Lower leg skin (tissue), 3 donors: ENCODE data around the gene PPP1R11.

Experiments
- CTCF ChIP-seq, 3 donors: fragments of 450-650 bp; IDR thresholded peaks; one replicate each; pipeline ENCODE4 v1.5.1; 2016; ENCODE audit warnings: antibody characterized with exemption in 3 of 3, mild to moderate bottlenecking in 3 of 3, moderate library complexity in 2 of 3
- POLR2A ChIP-seq, 2 donors: fragments of 450-650 bp; IDR thresholded peaks; one replicate each; pipeline ENCODE4 v1.6.1; 2016 to 2017; ENCODE audit warnings: antibody characterized with exemption in 2 of 2, mild to moderate bottlenecking in 1 of 2, moderate library complexity in 1 of 2

- TF ChIP-seq CTCF (IDR thresholded peaks at IDR 0.05) (no peak), POLR2A (IDR thresholded peaks at IDR 0.05) (no peak)
Observed at GRCh38 chr6:30041221-30041620, 25.8 kb upstream of the PPP1R11 start.
